Endometrial microvascular endothelial cells (primary cell): Measurements from ENCODE around the gene SUGP2. TPM values are rescaled to one million over a fixed set of nuclear protein-coding genes. Genes with fewer than 3 reads are reported as not detected.

Source experiments
- in situ Hi-C: cut with HindIII; loops from 2 replicates; pipeline ENCODE4 v1.10.0; 2017; ENCODE audit warnings: low sequenced_read_pairs, low pct_unique_long_range_greater_than_20kb; ENCODE audit errors: inconsistent ontology term
- total RNA-seq: library from RNA; depleted of rRNA; stranded (reverse); fragments of >200 nt; gene quantifications from one replicate; pipeline ENCODE4 v1.2.3, GENCODE V29; 2015; ENCODE audit errors: inconsistent ontology term

The SUGP2 gene
- total RNA-seq, 1 donor from 2014 or later, result 19.5 TPM

DNA sequence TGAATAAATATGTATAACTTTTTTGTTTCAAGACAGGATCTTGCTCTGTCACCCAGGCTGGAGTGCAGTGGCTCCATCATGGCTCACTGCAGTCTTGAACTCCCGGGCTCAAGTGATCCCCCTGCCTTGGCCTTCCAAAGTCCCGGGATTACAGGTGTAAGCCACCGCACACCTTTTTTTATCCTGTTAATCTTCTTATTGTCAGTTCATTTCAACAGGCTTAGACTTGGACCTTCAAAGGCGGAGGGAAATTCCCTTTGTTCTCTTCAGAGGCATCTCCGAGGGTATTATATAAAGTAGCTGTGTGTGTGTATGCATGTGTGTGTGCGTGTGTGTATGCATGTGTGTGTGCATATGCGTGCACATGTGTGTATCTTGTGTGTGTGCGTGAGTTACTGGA, 35.0 kb downstream of the SUGP2 start:
- in situ Hi-C loops, result no loop called here

DNA sequence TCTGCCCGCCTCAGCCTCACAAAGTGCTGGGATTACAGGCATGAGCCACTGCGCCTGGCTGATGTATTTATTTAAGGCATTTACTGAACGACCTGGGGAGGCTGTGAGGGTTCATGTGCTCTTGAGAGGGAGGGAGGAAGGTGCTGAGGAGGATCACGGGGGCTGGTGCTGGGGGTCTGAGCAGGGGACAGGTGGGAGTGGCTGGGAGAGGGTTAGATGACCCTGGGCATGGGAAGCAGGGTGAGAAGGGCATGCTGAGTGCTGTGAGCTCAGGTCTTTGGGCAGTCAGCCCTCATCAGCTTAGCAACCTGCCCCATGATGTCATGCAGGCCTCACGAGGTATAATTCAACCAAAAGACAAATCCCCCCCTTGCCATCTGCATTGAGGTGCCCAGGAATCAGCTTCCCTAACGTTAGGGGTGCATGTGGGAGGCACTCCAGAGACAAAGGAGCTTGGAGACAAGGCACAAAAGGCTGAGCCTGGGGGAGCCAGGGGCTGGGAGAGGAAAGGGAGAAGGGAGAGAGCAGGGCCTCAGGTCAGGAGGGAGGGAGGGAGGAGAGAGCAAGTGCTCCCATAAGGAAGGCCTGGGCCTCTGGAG, 36.4 kb downstream of the SUGP2 start:
- in situ Hi-C loops, result no loop called here

DNA sequence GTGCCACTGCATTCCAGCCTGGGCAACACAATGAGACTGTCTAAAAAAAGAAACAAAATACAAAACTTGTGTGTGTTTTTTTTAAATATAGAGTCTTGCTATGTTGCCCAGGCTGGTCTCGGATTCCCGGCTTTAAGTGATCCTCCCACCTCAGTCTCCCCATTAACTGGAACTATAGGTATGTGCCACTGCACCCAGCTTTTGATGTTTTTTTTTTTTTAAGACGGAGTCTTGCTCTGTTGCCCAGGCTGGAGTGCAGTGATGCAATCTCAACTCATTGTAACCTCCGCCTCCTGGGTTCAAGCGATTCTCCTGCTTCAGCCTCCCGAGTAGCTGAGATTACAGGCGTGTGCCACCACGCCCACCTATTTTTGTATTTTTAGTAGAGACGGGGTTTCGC, 37.0 kb downstream of the SUGP2 start:
- in situ Hi-C loops, result no loop called here

DNA sequence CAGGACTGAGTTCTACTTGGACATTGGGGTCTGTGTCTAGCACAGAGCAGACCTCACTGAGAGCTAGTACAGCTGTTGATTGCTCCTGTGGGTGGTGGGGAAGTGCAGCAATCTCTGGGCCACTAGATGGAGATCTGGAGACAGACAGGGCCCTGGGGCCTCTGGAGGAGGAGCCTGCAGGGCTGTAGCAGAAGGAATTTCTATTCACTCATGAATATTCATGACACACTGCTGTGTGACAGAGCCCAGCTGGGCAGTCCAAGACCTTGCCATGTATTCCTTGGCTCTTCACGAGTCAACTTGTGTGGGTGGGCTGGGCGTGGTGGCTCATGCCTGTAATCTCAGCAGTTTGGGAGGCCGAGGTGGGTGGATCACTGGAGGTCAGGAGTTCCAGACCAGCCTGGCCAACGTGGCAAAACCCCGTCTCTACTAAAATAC, 37.5 kb downstream of the SUGP2 start:
- in situ Hi-C loops, result no loop called here

DNA sequence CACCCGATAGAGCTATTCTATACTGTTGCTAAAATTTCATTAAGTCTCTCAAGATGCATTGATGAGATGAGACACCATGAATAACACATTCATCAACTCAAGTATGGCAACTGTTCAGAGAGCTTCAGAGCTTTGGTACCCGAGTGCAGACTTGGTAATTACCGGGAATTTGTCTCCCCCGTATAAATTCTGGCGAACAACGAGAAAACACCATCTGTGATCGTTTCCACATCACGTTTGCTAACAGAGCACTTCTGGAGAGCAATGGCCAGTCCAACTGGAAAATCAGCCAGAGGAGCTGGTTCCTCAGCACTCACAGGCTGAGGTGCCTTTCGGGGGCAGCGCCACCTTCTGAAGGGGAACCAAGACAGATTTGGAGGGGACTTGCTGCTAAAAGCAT, 40.2 kb downstream of the SUGP2 start:
- in situ Hi-C loops, result no loop called here

DNA sequence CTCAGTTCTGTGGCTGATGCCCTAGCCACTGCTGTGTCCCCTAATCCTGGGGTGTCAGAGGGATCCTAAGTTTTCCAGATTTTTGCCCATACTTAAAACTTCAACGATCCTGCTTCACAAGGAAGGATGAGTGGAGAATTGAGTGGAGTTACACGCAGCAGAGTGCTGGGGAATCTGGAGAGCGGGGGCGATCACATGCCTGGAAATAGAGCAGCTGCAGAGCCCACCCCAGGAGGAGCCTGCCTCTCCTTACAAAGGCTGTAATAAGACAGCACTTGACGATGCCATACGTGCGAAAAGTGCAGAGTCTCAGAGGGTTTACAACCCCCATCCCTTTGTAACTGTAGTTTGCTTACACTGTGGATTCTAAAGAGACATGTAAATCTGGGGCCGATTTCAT, 40.6 kb downstream of the SUGP2 start:
- in situ Hi-C loops, result no loop called here

DNA sequence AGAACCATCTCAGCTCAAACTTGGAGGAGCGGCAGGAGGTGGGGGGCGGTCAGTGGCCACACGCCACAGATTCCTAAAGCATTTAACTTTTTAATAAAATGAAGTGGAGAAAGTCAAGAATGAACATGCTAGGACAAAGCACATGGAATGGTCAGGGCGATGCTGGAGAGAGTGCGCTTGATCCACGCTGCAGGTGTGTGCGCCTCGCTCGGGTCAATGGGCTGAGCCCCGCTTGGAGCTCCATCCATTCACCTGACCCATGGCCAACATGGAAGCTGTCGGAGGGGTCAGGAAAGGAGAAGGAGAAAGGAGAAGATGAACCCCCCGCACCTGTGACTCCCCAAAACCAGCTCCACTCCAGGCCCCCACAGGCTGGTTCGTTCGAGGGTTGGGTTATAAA, 41.8 kb downstream of the SUGP2 start:
- in situ Hi-C loops, result no loop called here

DNA sequence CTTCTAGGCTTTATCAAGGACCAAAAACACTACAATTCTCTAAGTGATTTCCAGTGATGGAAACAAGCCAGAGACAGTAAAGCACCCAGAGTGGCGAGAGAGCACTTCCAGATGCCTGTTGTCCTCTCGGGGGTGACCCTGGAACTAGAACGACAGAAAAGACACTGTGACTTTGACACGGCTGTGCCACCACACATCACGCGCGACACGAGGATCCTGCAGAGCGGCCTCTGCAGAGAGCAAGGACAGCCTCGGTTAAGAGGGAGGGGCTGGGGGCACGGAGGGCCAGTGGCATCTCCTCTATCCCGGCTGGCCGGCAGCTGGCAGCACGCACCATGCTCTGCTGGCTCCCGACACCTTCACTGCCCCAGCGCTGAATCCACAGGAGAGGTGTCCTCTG, 42.3 kb downstream of the SUGP2 start:
- in situ Hi-C loops, result no loop called here

DNA sequence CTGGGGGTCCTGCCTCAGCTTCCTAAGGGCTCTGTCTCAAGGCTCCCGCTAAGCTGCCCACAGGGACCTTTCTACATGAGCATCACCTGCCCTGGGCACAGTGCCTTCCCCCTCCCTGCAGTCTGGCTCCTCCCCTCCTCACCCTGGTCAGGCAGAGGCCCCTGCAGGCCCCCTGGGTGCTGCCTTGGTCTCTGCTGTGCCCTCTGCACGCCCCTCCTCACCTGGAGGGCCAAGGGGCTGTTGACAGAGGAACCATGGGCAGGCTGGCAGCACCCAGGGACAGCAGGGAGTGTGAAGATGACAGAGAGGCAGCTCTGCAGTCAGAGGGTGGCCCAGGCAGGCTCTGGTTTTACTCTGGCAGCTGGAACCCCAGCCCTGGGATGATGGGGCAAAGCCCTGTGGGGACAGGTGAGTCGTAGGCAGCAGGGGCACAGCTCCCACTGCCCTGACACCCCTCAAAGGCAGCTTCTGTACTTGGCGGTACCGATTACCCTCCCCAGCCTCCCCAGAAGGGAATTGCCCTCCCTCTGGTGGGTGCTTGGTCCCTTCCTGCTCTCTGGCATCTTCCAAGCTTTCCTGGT, 43.1 kb downstream of the SUGP2 start:
- in situ Hi-C loops, result no loop called here

DNA sequence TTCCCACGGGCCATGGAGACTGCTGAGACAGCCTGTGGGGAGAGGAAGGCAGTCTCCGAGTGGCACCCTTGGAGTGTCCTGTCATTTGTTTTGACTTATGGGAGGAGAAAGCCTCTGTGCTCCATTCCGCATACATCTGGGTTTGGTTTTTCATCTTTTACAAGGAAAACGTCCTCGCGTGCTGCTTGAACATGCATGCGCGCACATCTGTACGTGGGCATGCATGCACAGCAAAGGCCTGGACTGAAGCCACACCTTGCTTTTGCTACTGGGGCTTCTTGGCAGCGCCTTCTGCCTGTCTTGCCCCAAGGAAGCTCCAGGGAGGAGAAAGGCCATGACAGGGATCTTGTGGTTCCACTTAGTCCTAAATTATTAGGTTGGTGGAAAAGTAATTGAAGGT, 44.0 kb downstream of the SUGP2 start:
- in situ Hi-C loops, result no loop called here

DNA sequence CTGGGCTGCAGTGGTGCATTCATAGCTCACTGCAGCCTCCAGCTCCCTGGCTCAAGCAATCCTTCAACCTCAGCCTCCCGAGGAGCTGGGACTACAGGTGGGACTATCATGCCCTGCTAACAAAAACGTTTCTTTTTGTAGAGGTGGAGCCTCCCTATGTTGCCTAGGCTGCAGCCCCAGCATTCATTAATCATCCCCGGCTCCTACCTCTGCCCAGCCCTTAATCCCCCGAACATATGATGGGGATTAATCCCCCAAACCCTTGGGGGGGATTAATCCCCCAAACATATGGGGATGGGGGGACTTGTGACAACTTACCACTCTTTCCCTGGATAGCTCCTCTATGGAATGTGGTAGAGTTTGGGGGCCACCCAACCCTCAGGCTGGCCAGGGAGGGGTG, 45.9 kb downstream of the SUGP2 start:
- in situ Hi-C loops, result no loop called here

DNA sequence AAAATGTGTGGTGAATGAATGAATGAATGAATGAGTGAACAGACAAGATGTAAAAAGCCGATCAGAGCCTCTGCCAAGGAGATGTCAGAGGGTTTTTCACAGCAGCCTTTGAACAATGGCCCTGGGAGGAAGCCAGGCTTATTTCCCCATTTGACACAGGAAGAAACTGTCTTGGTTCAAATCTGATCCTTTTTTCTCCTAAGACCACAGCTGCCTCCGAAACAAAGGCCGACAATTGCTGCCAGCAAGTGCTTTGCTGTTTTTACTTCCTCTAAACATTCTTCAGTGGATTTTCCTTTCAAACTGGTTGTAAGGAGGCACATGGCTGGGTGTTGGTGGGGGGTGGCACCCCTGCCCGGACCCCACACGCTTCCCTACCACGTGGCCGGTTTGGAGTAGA, 48.1 kb downstream of the SUGP2 start:
- in situ Hi-C loops, result no loop called here

DNA sequence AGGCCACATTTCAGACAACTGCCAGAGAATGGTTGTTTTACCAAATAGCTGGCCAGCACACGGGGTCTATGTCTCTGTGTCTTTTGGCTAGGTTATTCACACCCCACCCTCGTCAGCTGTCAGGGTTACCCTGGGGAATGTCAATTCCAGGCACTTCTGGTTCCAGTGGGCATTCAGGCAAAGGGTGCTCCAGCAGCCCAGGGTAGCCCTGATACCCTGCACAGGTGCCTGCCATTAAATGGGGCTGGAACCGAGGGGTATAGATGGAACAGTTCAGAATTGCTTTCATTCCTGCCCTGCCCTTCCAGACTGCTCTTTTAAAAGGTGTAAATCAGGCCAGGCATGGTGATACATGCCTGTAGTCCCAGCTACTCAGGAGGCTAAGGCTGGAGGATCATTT, 49.1 kb downstream of the SUGP2 start:
- in situ Hi-C loops, result no loop called here

DNA sequence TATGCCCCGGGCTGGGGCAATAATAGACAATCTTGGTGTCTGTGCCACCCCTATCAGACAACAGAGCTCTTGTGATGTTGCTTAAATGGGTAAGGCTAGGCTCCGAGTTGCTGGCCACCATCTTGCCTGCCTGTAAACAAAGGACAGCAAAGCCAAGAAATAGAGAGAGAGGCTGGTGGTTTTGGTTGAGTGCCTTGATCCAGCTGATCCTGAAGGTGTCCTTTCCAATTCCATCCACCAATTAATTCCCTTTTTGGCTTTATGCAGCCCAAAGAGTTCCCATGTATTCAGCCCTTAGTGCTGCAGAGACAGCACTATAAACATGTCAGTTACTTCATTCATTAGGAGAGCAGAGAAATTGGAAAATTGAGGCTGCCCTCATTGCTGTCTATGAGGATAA, 50.6 kb downstream of the SUGP2 start:
- in situ Hi-C loops, result no loop called here

DNA sequence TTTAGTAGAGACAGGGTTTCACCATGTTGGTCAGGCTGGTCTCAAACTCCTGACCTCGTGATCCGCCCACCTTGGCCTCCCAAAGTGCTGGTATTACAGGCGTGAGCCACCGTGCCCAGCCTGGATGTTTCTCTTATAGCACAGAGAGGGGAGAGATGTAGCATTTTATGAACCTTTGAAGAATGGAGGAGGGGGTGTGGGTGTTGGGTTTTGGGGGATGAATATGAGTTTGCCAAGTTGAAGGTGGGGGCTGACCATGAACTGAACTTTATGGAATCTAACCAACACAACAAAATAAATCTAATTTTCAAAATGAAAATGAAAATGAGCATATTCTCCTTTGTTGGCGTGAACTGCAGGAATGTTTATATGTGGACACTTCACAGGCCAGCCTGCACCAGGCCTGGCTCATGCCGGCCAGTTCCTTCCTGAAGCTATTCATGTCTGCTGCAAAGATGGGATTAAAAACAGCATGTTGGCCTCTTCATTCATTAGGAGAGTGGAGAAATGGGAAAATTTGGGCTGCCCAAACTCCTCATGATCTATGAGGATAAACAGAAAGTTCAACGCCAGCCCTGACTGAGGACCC, 52.8 kb downstream of the SUGP2 start:
- in situ Hi-C loops, result no loop called here

DNA sequence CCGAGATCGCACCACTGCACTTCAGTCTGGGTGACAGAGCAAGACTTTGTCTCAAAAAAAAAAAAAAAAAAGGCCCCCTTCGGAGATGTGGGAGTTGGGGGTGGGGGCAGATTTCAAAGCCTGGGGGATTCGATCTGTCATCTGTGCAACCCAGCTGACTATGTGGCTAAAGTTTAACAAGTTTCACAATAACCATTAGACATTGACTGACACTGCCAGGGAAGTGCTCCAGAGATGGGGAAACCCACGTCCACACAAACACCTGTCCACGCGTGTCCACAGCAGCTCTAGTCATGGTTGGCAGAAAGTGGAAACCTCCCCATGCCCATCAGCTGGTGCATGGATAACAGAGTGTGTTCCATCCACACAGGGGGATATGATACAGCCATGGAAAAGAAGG, 54.7 kb downstream of the SUGP2 start:
- in situ Hi-C loops, result no loop called here

DNA sequence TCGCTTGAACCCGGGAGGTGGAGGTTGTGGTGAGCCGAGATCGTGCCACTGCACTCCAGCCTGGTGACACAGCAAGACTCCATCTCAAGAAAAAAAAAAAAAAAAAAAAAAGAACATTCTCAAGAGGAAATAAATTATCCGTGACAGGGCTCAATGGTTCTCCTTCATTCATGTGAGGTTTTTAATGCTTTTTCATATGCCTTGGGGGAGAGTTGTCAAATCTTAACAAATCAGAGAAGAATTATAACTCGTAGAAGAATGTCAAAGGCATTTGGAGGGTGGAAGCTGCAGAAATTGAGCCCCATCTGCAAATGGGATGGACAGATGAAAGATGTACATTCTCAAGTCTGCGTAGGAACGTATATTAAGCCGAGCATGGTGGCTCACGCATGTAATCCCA, 57.4 kb downstream of the SUGP2 start:
- in situ Hi-C loops, result no loop called here

DNA sequence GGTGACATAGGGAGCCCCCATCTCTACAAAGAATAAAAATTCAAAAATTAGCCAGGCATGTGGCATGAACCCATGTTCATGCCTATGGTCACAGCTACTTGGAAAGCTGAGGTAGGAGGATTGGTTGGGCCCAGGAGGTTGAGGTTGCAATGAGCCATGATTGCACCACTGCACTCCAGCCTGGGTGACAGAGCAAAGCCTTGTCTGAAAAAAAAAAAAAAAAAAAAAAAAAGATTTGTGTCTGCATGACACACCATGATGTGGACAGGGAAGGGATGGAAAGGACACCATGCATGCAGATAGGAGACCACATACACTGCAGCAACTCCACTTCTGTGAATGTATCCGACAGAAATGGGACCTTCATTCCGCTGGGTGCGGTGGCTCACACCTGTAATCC, 58.3 kb downstream of the SUGP2 start:
- in situ Hi-C loops, result no loop called here

DNA sequence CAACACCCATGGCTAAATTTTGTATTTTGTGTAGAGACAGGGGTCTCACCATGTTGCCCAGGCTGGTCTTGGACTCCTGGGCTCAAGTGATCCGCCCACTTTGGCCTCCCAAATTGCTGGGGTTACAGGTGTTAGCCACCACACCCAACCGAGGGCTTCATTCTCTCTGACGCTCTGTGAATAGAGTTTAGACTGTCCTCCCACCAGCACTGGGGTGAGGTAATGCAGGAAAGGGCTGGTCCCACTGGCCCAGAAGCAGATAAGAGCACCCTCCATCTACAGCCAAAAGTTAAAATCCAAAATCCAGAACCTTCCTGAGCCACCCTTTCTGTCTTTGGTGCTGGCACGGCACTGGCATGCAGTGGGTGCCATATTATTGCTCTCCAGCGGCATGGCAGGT, 60.5 kb downstream of the SUGP2 start:
- in situ Hi-C loops, result no loop called here

DNA sequence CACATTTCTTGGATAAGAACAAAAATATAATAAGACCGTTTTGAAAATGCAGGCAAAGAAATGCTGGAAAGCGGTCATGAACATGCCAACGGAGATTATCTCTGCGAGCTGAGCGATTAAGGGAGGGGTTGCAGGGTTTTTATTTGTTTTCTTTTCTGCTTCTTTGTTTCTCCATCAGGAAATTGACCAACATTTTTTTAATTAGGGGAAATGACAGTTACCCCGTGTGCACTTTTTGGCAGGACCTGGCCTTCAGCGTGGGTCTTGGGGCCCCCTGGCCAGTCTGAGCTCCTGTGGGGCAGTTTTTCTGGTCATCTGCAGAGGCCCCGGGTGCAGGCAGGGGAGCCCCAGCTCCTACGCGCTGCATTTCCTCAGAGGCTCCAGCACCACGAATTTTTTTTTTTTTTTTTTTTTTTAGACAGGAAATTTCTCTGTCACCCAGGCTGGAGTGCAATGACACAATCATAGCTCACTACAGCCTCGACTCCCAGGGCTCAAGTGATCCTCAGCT, 61.0 kb downstream of the SUGP2 start:
- in situ Hi-C loops, result no loop called here
